Activated CD4-positive, alpha-beta T cell treated with anti-CD3 and anti-CD28 coated beads for 1 hour (primary cell): ENCODE measurements around the gene FRMD4A.
"Not testable (repeated sequence)": the region's sequence is repeated elsewhere in the genome, so short reads cannot be mapped to it uniquely, and the experiment has no call there.

Source experiments
- DNase-seq: peaks from one replicate; pipeline ENCODE4 v3.0.0-alpha.2; 2020

FRMD4A gene

GRCh38 chr10:14291296-14291695, 39.4 kb downstream of the FRMD4A start:
- no peak for DNase-seq

GRCh38 chr10:14285941-14286560, 44.7 kb downstream of the FRMD4A start:
- no peak for DNase-seq

- no peak for DNase-seq
Measured at GRCh38 chr10:14282276-14282675, 48.4 kb downstream of the FRMD4A start.

GRCh38 chr10:14278533-14278932, 52.2 kb downstream of the FRMD4A start:
- no peak for DNase-seq

GRCh38 chr10:14276210-14276609, 54.5 kb downstream of the FRMD4A start:
- no peak for DNase-seq

GRCh38 chr10:14271621-14272020, 59.1 kb downstream of the FRMD4A start:
- DNase-seq, result no peak

GRCh38 chr10:14270370-14270769, 60.4 kb downstream of the FRMD4A start:
- DNase-seq, result no peak

GRCh38 chr10:14265709-14266108, 65.0 kb downstream of the FRMD4A start:
- no peak for DNase-seq

GRCh38 chr10:14262836-14263425, 67.8 kb downstream of the FRMD4A start:
- no peak for DNase-seq

- DNase-seq, result no peak
Measured at GRCh38 chr10:14261336-14261735, 69.4 kb downstream of the FRMD4A start.

GRCh38 chr10:14259696-14260566, 70.8 kb downstream of the FRMD4A start:
- no peak for DNase-seq

GRCh38 chr10:14254368-14254767, 76.4 kb downstream of the FRMD4A start:
- no peak for DNase-seq

- DNase-seq, result no peak
Measured at GRCh38 chr10:14253711-14254110, 77.0 kb downstream of the FRMD4A start.

GRCh38 chr10:14253079-14253478, 77.6 kb downstream of the FRMD4A start:
- no peak for DNase-seq

- no peak for DNase-seq
Measured at GRCh38 chr10:14250496-14251076, 80.1 kb downstream of the FRMD4A start.

- no peak for DNase-seq
Measured at GRCh38 chr10:14247377-14248116, 83.2 kb downstream of the FRMD4A start.

GRCh38 chr10:14244801-14245211, 85.9 kb downstream of the FRMD4A start:
- no peak for DNase-seq

GRCh38 chr10:14244147-14244546, 86.6 kb downstream of the FRMD4A start:
- DNase-seq, result no peak

- no peak for DNase-seq
Measured at GRCh38 chr10:14243221-14243620, 87.5 kb downstream of the FRMD4A start.

GRCh38 chr10:14241196-14241595, 89.5 kb downstream of the FRMD4A start:
- DNase-seq, result no peak

GRCh38 chr10:14240253-14241189, 90.2 kb downstream of the FRMD4A start:
- DNase-seq, result no peak

GRCh38 chr10:14238659-14239058, 92.1 kb downstream of the FRMD4A start:
- DNase-seq, result not testable (repeated sequence)
